Hepatic stellate cell (primary cell): ENCODE data around the gene PPM1L.
A peak's percentile ranks its signal among the peaks of the same experiment; 100 is the strongest.
"Not testable (repeated sequence)": the region's sequence is repeated elsewhere in the genome, so short reads cannot be mapped to it uniquely, and the experiment has no call there.

ENCODE experiments used
- DNase-seq: peaks from one replicate; pipeline ENCODE4 v3.0.0; 2011; ENCODE audit warnings: low spot score

PPM1L gene

DNA sequence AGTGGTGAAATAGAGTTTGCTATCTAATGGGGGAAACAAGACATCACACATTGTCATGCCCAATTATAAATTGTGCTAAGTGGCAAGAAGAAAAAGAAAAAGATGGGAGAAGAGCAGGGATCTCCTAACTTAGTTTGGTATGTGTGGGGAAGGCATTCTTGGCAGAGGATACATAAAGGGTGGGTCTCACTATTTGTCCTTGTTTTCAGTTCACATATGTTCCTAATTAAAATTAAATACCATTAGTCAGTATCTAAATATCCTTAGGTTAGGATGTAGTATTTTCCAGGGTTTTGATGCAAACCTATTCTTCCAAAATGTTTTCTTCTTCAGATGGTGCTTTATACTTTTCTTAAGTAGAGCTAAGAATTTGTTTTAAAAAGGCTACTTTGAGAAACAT is 175.4 kb downstream of the PPM1L start:
- DNase-seq: no peak

DNA sequence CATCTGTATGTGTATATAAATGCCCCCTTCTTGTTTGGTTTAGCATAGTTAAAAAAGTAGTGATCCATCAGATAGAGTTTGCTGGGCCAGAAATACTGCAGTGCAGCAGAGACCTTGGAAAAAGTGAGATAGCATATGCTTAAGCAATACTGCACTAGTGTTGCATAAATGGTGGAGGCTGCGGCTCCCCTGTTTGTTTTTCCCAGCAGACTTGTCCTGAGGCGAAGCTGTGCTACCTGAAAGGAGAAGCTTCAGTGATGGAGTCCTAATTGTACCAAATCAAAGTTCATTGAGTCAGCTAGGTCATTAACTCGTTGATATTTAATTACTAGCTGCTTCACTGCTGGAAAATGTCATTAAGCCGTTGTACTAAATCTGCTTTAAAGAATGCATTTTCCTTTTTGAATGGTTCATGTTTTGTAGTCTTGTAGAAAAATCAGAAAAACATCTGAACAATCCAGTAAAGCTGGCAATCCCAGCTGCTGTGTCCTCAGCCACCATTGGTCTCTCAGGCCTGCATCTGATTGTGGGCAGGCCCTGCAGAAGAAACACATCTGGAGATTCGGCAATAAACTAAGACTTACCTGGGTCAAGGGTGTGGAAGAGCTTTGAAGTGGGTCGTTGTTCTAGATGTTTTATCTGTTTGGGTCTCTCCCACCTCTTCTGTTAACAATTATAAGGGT is 179.5 kb downstream of the PPM1L start:
- no peak for DNase-seq

DNA sequence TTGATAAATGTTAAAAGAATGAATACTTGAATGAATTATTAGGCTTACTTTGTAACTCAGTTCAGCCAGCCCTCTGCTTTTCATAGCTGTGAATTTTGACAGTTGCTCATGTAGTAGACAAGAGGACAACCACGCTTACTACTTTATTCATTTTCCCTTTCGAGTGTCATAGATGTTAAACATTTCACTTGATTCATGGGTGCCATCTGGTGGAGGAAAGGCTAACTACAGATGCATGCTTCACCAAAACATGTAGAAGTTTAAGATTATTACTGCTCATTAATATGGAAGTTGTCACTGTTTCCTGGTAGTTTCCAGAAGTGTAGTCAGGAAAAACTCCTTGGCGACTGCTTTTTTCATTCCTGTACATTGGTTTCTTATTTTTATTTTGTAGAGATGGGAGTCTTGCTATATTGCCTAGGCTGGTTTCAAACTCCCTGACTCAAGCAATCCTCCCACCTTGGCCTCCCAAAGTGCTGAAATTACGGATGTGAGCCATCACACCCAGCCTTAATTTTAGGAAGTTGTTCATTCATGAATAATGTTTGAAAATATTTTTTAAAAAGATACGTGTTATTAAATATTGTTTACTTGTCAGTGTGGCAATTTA is 186.0 kb downstream of the PPM1L start:
- DNase-seq: peak; percentile 20

DNA sequence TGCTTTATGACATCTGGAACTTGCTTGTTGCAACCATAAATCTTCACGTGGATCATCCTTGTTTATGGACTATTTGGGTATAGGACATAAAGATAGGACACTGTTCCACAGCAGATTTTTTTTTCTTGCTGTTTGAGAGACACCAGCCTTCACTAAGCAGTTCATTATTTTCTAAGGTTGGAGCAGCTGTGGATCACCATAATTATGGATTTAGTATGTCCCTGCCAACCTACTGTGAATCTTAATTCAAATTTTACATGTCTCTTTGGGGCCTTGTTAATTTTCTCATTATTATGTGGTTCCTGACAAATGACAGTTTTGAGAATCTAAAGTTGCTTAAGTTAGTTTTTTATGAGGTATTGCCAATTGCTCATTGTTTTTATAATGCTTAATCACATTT is 188.0 kb downstream of the PPM1L start:
- no peak for DNase-seq

DNA sequence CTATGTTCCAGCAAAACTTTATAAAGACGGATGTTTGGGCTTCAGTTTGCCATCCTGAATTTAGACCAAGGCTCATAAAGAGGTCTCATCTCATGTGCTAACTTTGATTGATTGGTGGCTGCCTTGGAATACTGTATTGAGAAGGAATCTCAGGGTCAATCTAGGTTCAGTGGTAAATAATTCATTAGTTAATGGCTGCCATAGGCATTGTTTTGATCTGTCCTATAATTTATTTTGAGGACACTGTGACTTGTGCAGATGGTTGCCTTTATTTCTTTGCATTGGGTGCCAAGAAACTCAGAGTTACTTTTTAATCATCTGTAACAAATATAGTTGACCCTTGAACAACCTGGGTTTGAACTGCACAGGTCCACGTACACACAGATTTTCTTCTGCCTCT is 189.3 kb downstream of the PPM1L start:
- no peak for DNase-seq

DNA sequence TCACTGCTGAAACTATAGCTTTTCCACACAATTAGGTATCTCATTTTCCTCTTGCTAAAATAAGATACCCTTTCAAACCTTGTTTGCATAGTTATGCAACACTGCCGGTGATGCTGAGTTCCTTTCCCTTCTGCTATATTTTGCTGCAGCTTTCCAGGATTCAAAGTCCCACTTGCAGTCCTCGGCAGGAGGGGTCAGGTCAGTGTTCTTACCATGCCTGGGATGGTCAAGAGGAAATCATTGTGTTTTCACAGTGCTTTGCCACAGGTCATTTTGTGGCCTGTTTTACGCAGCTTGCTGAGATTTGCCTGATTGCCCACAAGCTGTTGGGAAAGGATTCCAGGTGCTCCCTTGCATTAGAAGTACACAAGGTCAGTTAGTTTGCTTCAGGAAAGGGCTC is 192.2 kb downstream of the PPM1L start:
- DNase-seq: no peak

DNA sequence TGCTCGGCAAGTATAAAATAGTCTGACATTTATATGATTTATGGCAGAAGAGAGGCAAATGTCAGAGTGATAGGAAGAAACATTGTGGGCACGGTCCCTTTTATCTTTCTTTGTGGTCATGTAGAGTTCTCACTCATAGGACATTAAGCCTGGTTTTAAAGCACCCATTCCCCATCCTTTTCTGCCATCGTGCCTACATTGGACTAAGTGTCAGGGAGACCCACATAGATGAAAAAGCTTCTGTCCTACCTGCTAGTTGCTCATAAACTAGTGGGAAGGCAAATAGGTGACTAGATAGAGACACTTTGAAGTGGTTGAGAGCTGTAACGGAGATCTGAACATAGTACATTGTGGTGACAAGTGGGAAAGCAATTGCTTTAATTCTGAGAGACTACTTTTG is 193.4 kb downstream of the PPM1L start:
- DNase-seq: no peak

DNA sequence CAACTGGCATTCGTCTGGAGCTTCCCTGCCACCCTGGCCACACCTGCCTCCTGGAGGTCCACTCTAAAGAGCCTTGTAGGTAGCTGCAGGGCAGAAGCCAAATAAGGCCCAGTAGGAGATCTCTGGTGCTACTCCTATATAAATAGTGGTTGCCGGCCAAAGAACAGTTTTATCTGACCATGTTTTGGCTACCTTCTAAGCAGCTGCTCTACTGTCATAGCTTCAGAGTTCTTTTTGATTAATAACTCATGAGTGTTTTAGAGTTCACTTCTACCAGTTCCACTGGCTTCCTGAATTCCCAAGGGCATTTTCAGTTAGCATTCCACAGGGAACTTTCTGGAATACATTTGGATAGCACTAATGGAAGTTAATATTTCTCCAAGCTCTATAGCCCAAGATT is 194.5 kb downstream of the PPM1L start:
- no peak for DNase-seq

DNA sequence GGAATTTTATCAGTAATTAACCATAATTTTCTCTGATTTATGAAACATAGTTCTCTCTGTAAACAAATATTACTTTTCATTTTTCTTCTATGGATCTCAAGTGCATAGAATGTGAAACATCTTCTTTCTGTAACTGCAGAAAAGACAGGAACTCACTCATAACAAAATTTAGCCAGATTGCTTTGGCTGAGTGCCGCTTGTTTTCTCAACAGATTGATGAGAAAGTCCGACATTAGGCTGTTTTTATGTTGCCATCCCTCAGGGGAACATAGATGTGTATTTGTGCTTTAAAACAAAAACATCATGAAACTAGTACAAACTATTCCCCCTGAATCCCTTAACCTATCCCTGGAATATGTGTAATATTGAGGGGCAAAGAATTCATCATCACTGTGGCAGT is 194.9 kb downstream of the PPM1L start:
- DNase-seq: no peak

DNA sequence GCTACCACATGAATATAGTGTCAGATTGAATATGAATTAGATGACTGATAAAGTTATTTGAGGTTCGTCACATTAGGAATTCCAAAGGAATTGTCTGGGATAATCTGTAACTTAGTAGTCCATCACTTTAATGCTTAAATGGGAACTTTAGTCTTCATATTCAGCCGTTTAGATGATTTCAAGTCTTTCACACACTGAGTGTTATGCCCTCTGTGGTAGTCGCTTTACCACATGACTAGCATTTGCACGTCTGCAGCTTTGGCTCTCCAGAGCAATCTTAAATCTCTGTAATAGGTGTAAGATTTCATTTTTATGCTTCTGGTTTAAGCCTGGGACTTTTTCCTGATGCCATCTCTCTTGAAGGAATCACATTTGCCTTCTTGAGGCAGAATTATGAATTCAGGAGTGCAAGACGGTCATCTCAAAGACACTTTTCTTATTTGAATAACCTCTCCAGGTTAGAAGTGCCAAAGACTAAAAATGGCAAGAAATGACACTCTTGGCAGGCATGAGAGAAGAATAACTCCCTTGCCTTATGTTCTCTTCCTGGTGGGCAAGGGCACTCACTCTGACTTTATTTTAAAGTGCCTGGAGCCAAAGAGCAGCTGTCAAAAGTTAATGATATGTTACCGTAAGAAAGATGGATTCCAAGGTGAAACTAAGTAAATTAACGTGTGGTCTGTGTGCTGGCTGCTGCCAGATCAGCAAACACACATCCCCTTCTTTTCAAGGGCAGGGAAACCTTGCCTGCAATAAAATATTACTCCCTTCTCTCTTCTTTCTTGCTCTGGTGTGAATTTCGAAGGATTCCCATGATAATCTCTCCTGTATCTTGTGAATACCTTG is 195.8 kb downstream of the PPM1L start:
- no peak for DNase-seq

DNA sequence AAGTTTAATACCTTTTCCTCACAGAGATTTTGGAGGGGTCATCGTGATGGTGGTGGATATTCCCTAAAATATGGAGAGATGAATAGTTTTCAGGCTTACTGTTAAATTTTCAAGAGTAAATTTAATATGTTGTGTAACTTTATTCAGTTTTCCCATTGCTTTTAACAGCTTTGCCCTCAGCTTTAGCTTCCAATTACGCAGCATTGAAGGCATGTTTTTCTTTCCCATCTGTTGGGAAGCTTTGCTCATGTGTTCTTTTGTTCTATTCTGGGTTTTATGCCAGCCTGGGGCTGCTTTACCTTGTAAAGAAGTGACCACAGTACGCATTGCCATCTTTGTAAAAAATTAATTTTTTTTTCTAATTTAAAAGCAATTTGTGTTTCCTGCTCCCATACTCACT is 197.7 kb downstream of the PPM1L start:
- DNase-seq: no peak

DNA sequence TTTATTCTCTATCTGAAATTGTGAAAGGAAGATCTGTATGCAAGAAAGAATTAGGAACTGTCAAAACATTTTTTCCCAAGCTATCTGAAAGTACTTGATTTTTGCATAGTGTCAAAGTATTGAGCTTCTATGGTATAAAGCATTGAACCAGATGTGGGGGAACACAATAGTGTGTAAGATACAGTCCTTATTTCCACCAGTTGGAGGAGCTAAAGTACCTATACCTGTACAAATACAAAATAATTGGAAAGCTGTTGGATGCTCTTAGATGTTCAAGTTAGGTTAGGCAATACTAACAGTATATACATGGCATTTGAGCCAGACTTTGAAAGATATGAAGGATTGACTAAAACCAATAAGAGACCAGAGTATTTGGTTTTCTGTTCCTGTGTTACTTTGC is 200.8 kb downstream of the PPM1L start:
- no peak for DNase-seq

DNA sequence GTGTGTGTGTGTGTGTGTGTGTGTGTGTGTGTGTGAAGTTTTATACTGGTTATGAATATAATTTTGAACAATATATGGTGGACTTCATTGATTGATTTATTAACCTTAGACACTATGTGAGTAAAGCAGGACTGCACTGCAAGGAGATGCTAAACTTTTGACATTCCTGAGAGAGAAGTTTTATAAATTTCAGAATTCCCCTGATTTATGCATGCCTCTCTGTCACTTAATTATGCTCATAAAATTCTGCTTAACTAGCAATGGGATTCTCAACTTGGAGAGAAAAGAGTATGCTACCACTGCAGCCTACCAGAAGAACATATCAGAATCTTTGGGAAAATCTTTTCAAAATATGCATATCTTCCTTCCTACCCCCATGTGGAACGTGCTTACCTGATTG is 204.5 kb downstream of the PPM1L start:
- no peak for DNase-seq

DNA sequence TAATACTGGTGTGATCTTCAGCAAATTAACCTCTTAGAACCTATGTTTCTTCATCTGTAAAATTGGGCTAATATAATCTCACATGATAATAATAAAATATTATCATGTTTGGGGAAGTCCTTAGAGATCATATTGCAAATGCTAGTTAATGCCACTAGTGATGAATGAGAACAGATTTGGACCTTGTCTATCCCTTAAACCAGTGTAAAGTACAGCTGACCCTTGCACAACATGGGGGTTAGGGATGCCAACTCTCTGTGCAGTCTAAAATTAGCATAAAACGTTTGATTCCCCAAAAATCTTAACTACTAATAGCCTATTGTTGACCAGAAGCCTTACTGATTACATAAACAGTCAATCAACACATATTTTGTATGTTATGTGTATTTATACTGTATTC is 207.9 kb downstream of the PPM1L start:
- DNase-seq: no peak

DNA sequence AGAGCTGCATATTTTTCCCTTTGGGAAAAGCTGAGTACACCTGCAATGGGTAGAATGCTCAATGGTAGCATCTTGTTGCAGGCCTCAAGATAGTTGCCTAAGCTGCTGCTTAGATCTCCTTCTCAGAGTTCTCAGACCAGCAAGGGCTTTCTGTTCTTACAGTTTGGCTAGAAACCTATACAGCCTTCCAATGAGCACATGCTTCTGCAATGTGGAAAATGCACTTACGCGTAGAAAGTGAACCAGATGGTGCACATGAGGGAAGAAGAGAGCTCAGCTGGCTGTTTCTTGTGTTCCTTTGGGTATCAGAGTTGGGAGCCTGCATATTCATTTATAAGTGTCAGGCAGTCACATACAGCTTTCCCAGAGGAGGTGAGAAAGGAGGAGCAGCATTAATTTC is 212.7 kb downstream of the PPM1L start:
- DNase-seq: no peak

DNA sequence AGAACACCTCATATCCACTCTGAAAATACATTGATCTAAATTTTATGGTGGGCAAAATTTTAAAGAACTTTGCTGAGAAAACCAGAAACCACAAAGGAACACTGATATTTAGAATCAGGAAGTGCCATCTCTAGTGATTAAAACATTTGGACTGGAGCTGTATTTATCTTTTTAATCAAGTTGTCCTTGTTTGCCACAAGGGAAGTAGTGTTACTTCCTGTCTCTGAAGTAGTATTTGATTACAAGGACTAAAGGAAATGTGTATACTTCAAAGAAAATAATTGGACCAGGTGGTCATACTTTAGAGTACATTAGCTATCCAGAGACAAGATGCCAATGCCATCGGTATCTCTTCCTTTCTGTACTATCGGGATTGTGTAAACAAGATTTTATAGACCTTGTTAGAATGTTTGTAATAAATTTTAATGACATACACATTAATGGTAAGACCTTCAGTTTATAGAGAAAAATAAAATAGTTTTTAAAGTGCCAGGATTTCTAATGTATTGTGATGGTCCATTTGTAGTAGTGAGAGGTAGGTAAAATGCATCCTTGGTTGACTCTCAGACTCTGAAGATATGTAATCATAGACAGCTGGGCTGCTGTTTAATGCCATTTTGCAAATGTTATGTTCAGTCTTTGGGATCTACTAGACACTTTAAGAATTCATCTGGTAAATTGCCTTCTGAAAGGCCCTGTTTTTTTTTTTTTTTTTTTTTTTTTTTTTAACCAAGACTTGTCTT is 217.2 kb downstream of the PPM1L start:
- no peak for DNase-seq

DNA sequence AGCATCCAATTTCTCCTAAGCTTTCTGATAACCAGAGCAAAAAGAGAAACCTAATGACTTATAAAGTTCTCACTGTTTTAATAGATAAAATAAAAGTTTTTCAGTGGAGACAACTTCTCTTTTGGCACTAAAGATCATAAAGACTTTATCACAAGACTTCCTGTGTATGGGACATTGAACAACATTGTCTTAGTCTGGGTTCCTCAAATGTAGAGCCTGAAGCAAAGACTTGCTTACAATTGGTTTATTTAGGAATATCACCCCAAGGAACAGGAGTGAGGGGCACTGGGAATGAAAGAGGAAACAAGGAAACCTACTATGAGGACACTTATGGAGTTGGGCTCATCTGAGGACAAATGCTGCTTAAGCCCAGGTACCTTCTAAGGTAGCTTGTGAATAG is 221.7 kb downstream of the PPM1L start:
- DNase-seq: no peak

DNA sequence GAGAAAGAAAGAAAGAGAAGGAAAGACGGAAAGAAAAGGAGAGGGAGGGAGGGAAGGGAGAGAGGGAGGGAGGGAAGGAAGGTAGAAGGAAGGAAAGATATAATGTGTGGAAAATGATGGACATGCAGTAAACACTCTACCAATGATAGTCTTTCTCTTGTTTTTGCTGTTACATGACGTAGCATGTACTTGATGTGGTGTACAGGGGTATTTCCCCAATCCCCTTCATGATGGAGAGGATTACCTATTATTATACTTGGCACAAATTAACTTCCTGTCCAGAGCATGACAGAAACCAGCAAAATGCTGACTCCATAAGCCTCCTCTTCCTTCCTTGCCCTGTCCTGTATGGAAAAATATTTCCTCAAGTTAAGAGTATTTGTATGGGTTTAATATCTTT is 224.7 kb downstream of the PPM1L start:
- no peak for DNase-seq

DNA sequence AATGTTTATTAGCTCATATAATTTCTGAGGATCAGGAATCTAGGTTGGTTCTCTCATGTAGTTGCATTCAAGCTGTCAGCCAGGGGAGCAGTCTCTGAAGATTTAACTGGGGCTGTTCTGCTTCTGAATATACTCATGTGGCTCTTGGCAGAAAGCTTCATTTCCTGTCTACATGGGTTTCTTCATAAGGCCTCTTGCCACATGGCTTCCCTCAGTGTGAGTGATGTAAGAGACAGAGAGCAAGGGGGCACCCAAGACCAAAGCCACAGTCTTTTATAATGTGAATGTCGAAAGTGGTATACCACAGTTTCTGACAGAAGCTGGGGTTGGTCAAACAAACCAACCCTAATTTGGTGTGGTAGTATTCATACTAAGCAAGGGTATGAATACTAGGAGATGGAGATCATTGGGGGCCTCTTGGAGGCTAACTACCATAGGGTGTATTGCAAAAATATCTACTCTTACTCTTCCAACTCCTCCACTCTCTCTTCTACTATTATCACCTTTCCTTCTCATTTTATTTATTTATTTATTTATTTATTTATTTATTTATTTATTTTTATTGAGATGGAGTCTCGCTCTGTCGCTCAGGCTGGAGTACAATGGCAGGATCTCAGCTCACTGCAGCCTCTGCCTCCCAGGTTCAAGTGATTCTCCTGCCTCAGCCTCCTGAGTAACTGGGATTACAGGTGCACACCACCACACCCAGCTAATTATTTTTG is 225.3 kb downstream of the PPM1L start:
- no peak for DNase-seq

DNA sequence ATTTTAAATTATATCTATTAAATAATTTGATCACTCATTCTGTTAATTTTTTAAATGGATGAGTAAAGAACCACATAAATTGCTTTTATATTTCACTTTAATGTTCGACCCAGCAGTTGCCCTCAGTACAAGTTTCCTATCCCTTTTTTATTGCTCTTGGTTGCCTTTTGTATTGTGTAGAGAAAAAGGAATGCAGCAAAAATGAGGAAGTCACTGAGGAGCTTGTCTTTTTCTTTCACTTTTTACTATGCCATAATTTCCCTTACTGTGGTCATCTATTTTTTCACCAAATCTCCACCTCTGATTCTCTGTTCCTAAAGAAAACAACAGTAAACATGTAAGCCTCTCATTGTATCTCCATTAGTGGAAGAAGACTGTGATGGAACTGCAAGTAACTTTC is 226.5 kb downstream of the PPM1L start:
- no peak for DNase-seq

DNA sequence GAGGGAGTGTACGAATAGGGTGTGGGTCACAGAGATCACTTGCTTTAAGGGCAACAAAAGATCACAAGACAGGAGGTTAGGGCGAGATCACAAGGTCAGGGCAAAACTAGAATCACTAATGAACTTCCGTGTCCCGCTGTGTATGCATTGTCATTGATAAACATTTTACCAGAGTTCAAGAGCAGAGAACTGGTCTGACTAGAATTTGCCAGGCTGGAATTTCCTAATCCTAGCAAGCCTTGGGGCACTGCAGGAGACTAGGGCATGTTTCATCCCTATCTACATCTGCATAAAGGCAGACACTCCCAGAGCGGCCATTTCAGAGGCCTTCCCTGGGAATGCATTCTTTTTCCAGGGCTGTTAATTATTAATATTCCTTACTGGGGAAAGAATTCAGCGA is 227.9 kb downstream of the PPM1L start:
- DNase-seq: not testable (repeated sequence)

DNA sequence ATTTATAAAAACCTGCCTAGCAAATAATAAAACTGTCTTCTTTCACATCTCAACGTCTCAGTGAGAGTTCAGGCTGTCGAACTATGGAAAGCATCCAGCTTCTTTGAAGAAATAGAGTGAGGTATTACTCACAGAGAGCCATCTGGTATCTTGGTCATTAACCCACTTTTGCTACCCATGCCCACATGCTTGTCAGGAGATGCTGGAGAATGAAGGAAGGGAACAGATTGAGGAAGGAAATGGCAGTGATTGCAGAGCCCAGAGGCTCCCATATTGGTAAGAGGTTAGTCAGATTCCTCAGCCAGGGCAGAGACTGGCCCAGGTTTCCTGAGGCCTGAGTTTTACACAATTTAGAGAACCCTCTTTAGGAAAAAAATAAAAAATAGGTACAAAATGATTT is 230.0 kb downstream of the PPM1L start:
- no peak for DNase-seq
